COR-L47 (cell line): ENCODE data around the gene SELP.

ENCODE experiments used
- DNase-seq: peaks from one replicate; lab custom pipeline; 2025; lab: John Stamatoyannopoulos, UW

The SELP gene

GRCh38 chr1:169576241-169576934 is 53.5 kb downstream of the SELP start:
- DNase-seq: no peak

- DNase-seq: no peak
These were observed 55.6 kb downstream of the SELP start for GRCh38 chr1:169574336-169574735.

DNA sequence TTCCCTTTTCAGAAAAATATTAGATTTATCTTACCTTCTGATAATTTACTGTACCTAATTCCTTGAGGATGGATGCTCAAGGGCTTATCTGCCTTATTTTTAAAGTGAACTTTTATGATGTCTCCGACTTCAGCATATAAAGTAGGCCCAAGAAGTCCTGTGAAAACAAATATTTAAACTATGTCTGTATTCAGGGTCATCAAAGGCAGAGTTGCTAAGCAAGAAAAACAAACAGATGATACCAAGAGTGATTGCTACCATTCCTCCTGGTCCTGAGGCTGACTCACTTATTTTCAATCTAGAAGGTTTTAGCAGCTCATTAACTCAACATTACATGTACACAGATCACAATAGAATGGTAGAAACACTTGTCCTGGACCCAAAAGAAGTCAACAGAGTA is 57.7 kb downstream of the SELP start:
- no peak for DNase-seq

GRCh38 chr1:169571450-169571849 is 58.5 kb downstream of the SELP start:
- DNase-seq: no peak

- DNase-seq: no peak
These were observed 59.8 kb downstream of the SELP start for GRCh38 chr1:169570172-169570574.

- no peak for DNase-seq
These were observed 61.4 kb downstream of the SELP start for GRCh38 chr1:169568497-169568896.

- DNase-seq: no peak
These were observed 64.3 kb downstream of the SELP start for GRCh38 chr1:169565335-169566271.

GRCh38 chr1:169563650-169564049 is 66.3 kb downstream of the SELP start:
- no peak for DNase-seq

- no peak for DNase-seq
These were observed 66.8 kb downstream of the SELP start for GRCh38 chr1:169563019-169563615.

DNA sequence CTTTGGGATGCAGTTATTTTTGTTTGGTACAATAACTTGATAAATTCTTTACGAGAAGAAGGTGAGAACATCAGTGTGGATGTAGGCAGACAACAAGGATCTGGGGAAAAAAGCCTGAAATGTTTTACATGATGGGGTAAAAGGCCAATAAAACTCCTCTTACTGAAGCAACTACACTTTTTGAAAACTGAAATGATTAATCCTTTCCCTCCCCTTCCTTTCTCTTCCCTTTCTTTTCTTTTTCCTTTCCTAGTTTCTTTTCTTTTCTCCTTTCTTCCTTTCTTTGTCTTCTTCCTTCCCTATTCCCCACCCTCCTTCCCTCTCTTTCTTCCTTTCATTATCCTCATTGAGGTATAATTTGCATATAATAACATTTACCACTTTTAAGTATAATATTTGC is 68.2 kb downstream of the SELP start:
- no peak for DNase-seq

DNA sequence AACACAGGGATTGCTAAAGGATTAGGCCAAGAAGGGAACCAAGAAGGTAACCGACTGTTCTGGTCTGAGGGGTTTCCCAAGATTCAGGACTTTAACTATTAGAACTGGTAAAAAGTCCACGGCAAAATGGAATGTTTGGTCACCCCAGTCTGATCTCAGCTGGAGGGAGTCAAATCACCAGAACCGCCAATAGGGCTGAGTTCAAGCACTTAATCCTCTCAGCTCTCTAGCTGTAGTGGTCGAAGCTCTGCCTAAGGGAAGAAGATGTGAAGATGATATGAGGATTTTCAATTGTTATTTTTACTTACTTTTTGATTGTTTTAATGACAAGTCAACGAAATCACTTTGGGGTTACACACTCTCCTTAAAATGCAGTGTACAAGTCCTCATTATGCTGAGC is 72.8 kb downstream of the SELP start:
- DNase-seq: no peak

DNA sequence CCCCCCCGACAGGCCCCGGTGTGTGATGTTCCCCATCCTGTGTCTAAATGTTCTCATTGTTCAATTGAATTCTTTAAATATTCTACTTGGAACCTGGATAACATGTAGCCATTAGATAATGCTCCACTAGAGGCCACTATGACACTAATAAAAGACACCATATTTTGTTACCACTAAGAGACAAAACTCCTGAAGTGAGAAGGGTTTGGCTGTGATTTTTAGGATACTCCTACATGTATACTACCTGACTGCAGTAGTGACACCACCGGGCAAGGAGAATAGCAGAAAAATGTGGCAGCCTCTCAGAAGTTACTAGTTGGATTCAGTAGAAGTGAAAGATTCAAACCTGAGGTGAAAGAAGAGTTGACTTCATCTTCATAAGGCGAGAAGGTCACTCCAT is 79.6 kb downstream of the SELP start:
- peak; percentile 19 for DNase-seq

DNA sequence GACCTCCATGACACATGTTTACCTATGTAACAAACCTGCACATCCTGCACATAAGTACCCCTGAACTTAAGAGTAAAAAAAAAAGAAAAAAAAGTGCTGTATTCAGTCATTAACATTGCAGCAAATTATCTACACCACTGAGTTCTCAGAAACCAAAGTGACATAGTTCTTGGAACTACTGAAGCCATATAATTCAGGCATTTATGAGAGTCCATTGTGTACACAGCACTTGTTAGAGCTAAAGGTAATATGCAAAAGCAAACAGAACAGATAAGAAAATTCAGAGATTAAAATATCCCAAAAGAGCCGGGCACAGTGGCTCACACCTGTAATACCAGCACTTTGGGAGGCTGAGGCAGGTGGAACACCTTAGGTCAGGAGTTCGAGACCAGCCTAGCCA is 81.6 kb downstream of the SELP start:
- no peak for DNase-seq

GRCh38 chr1:169546087-169546995 is 83.6 kb downstream of the SELP start:
- peak; percentile 75 for DNase-seq

- DNase-seq: no peak
These were observed 84.5 kb downstream of the SELP start for GRCh38 chr1:169545472-169545871.

GRCh38 chr1:169538998-169539871 is 90.7 kb downstream of the SELP start:
- no peak for DNase-seq
